GM19395 (cell line): ENCODE data around the gene SLC4A8.
"Not testable (repeated sequence)": the region's sequence is repeated elsewhere in the genome, so short reads cannot be mapped to it uniquely, and the experiment has no call there.

Source experiments
- ATAC-seq: cut with Tn5 transposase; IDR thresholded peaks from one replicate; pipeline ENCODE4 v1.9.1; 2021; ENCODE audit warnings: mild to moderate bottlenecking, moderate library complexity; ENCODE audit not compliant: unreplicated experiment

SLC4A8 gene

DNA sequence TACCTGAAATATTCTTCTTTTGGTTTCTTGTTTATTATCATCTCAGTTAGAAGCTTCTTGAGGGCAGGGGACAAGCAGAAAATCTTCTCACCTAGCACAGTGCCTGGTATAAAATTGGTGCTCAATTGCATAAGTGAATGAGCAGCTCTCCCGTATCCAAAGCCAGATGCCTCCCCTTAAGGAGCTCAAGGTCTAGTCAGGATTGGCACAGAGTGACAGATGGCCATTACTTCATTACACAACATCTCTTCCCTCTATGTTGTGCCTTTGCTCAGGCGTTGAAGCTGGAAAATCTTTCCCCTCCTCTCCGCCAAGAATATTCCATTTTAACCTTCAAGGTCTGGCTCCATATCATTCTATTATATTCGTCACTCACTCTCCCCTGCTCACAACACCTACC is 3.6 kb downstream of the SLC4A8 start:
- ATAC-seq, result no peak

DNA sequence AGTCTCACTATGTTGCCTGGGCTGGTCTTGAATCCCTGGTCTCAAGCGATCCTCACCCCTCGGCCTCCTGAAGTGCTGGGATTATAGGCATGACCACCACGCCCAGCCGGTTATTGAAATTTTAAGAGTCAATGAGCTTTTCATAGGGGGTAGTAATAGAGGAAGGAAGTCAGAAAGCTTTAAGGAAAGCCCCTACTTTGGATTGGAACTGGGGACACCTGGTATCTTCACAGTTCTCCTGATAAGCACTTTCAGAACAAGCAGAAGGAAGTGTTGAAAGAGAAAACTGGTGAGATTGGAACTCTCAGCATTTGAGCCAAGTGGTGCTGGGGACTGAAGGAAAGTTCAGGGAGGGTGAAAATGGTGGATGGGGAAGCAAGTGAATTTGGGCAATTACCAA is 5.1 kb downstream of the SLC4A8 start:
- ATAC-seq, result no peak

DNA sequence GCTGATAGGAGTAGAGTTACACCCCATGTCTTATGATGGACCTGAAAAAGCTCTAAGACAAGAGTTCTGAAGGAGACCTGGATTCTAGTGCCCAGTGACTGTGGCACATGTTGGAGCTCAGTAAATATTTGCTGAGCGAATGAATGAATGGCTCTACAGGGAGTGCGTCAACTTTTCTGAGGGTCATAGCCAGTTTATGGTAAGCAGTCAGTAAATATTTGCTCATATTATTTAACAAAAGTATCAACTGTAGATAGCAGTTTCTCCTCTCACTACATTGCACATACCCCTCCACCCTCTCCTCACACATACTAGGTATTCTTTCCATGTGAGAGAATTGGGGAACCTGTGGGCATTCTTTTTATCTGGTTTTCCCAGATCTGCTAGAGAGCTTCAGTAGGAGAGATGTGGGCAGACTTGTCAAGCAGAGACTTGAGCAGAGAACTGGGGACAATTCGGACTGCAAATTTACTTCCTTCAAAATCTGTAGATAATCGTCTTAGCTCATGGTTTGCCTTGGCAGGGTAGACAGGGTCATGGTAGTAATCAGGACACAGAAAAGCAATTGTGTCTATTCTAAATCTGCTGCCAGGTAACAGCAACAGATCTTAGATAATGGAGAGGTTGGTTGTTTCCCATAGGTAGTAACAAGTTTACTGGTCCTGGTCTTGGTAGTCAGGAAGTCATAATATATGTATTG is 5.7 kb downstream of the SLC4A8 start:
- no peak for ATAC-seq

DNA sequence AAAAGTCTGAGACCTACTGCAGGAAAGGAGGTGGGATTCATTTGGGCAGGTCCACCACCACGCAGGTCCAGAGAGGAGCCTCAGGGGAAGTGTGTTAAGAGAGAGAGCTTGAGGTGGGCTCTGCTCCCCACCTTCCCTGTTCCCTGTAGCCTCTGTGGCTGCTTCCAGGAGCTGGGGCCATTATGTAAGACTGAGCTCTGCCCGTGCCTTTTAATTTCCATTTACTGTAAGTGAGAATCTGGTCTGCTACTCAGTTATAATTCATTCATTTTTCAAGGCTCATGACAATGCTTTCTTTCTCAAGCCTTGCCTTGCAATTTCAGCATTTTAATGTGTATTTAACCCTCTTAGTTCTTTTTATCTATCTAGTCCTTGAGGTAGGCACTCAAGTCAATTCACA is 8.3 kb downstream of the SLC4A8 start:
- ATAC-seq, result no peak

DNA sequence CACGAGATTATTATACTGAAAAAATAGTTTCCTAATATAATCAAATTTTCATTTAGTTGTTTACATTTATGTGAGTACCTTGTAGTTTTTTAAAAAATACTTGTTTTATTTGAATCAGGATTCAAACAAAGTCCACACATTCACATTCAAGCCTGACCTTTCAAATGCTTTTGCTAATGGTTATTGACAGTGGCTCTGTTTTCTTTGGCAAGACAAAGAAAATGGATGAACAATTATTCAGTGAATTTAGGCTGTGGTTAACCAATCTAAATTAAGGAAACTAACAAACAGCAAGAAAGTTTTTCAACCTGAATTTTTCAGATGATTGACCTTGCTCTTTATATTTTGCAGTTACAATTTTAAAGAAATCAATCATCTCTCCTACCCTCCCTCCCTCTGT is 9.7 kb downstream of the SLC4A8 start:
- ATAC-seq, result no peak

DNA sequence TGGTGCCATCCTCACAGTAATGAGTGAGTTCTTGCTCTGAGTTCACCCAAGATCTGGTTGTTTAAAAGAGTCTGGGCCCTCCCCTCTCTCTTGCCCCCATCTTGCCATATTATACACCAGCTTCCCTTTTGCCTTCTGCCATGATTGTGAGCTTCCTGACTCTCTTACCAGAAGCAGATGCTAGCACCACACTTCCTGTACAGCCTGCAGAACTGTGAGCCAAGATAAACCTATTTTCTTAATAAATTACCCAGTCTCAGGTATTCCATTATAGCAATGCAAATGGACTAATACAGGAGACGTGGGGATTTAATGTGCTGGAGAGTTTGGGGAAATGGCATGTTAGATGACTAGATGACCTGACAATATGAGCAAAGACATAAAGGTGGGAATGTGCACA is 12.8 kb downstream of the SLC4A8 start:
- ATAC-seq, result no peak

DNA sequence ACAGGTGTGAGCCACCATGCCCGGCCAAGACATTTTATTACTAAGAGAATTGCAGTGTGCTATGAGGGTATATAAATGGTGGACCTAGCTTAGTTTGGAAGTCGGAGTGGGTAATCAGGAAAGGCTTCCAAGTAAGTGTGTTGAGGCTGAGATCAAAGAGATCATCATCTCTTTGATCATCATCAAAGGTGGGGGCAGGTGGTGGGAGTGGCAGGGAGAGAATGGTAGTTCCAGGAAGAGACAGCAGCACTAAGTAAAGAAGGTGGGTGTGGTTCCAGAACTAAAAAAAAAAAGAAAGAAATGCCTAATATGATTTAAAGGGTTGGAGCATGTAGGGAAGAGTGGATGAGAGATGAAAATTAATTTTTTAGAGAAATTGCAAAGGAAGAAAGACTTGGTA is 14.7 kb downstream of the SLC4A8 start:
- no peak for ATAC-seq

DNA sequence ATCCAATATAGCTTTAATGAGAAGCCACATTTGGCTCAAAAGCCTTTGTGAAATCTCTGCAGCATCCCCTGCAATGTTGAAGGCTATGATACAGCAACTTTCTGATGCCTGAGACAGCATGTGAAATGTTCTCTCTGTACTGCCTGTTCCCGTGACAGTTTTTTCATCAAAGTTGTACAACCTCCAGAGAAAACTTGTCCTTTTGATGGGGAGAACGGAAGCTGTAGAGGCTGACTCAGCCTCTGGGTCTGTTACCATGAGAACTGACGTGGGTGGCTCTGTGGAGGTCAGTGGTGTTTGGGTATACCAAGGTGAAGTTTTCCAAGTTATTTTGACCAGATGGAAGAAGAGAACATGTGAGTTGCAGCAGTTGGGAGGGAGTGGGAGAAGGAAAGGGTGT is 17.0 kb downstream of the SLC4A8 start:
- ATAC-seq, result no peak

DNA sequence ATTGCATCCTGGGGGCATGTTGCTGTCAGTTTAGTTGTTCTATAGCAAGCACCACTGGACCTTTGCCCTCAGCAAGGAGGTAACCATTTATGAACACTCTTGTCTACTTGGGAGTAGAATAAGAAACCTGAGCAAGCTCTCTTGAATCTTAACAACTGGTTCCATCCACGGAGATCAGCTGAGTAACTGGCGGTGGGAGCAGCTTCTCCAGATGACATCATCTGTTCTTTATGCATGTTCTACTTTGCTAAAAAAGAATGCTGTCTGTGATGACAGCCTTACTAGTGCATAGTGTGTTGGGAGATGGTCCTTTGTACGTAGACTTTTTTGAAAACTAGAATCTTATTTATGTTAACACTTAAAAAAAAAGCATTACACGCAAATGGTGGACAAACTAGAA is 17.7 kb downstream of the SLC4A8 start:
- ATAC-seq, result no peak

DNA sequence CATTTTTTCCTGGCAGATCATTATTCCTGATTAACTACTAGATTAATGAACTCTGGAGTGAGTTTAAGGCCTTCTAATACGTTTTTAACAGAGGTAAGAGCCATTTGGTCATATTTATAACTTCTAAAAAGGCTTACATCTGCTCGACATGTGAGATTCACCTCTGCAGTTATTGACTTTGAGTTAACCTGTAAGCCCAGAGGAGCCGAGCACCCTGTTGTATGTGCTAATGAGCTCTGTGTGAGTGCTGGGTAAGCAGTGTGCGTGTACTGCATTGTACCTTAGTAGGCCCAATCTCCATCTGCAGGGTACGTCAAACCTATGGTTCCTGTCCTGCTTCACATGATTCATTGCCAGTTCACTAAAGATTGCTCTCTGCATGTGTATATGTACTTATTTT is 18.9 kb downstream of the SLC4A8 start:
- no peak for ATAC-seq

DNA sequence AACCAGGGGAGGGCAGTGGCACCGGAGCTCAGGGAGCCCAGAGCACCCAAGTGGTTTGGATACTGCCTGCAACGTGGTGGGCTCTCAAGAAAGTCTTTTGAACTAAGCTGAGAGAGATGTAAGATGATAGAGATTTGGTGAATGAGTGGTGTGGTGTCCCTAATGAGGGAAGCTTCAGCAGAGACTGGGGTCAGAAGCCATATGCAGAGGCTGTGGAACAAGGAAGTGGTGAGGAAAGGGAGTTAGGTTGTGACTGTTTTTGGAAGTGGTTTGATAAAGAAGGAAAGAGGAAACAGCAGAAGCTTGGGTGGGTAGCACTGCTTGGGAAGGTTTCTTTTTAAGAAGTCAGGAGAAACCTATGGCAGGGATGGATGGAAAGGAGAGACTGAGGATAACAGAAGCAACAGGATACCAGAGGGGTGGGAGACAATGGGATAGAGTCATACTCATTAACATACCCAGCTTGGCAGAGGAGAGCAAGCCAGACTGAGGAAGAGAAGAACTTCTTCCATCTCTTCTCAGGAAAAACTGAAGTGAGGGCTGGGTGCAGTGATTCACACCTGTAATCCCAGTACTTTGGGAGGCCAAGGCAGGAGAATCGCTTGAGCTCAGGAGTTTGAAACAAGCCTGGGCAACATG is 24.1 kb downstream of the SLC4A8 start:
- ATAC-seq, result no peak

DNA sequence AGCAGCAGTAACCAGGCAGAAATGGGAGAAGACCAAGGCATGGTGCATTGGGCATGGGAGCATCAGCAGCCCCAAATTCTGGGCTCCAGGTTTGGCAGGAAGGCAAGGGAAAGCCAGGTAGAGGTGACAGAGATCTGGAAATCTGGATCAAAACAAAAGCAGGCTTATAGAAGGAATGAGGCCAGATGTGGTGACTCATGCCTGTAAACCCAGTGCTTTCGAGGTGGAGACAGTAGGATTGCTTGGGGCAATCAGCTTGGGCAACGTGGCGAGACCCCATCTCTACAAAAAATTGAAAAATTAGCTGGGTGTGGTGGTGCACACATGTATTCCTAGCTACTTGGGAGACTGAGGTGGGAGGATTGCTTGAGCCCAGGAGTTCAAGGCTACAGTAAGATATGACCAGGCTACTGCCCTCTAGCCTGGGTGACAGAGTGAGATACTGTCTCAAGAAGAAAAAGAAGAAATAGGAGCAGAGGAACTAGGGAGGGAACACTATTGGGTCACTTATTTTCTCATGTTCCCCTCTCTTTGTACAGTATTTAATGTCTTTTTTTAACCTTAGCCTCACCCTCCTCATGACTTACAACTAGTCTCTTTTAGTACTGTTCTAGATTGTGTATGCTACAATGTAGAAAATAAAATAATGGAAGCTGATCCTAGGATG is 25.1 kb downstream of the SLC4A8 start:
- ATAC-seq, result no peak

DNA sequence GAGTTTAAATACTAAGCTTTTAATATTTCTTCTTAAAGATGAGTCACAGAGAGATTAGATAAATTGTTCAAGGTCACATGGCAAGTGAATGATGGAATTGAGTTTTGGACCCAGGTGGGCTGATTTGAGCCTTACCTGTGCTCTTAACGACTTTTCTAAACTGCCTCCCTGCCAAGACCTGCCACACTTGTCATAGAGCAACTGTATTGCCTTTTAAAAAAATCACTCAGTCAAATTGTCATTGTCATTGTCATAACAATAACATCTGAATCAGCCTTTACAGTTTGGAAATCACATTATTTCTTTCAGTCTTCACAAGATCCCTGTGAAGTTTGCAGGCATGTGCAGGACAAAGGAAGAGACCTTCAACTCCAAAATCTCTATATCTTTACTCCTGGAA is 25.7 kb downstream of the SLC4A8 start:
- ATAC-seq, result no peak

DNA sequence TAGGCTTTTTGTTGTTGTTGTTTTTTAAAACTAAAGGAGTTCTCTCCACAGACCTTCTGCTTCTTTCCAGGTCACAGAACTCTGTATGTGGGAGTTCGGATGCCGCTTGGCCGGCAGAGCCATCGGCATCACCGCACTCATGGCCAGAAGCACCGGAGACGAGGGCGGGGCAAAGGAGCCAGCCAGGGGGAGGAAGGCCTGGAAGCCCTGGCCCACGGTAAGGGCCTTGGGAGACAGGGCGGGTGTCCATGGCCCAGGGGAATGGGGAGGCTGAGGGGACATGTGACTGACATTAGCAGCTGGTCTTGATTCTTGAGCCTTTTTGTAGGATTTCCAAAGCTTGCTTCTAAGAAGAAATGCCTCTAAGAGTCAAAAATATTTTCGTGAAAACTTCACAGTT is 26.2 kb downstream of the SLC4A8 start:
- no peak for ATAC-seq

DNA sequence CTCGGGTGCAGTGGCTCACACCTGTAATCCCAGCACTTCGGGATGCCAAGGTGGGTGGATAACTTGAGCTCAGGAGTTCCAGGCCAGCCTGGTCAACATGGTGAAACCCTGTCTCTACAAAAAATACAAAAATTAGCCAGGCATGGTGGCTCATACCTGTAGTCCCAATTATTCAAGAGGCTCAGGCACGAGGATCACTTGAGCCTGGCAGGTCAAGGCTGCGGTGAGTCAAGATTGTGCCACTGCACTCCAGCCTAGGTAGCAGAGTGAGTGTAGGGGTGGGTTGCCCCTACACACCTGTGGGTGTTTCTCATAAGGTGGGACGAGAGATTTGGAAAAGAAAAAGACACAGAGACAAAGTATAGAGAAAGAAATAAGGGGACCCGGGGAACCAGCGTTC is 29.4 kb downstream of the SLC4A8 start:
- not testable (repeated sequence) for ATAC-seq

DNA sequence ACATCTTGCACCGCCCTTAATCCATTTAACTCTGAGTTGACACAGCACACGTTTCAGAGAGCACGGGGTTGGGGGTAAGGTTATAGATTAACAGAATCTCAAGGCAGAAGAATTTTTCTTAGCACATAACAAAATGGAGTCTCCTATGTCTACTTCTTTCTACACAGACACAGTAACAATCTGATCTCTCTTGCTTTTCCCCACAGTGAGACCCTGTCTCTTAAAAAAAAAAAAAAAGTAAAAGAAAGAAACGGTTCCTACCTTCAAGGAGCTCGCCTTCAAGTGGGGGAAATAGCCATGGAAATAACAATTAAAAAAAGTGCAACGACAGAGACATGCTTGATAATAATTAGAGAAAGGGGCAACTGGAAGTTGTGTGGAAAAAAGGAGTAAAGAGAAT is 30.4 kb downstream of the SLC4A8 start:
- not testable (repeated sequence) for ATAC-seq

DNA sequence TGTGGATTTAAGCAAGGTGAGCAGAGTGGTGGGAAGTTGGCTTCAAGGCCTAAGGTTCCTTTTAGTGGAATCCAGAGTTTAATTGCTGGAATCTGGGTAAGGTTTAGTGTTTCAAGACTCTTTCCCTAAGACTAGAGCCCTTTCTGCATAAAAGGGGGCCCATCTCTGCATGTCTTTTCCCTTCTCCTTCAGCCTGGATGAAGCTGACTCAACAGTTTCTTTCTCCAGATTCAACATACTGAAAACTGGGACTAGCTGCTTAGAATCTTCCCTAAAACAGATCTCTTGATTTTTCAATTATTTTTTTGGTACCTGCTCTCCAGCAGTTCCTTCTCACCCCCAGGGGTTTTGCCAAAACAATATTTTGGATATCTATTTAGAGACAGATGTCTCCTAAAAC is 34.0 kb downstream of the SLC4A8 start:
- ATAC-seq, result no peak

DNA sequence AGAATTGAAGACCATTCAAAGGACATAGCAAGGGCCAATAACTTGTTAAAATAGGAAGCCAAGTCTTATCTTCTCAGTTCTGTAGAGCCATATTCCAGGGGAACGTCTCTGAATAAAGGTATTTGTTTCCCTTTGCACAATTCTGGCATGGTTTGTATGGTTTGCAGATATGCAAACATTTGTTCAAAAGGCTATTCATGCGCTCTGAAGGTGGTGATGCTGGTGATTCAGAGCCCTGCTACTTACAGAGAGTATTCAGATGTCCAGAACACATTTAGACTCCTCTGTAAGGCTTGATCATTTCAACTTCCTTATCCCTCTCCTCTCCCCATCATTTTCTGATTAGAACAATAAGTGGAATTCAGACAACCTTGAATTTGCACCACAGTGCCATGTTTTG is 35.9 kb downstream of the SLC4A8 start:
- ATAC-seq, result no peak

DNA sequence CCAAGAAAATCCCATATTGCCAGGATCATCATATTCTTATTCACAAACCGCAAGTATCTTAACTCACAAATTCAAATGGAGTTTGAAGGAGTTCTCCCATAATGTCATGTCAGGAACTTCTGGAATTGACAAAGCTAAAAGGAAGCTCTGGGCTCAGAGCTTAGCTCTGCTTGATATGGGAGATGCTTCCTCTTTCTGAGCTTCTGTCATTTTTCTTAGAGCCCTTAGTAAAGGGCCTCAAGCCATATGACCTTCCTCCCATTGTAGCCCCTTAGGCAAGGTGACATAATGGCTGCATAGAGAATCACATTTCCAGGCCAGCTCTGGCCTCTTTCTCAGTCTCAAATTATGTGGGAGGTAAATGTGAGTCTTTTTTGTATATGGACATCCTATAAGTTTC is 40.9 kb downstream of the SLC4A8 start:
- no peak for ATAC-seq

DNA sequence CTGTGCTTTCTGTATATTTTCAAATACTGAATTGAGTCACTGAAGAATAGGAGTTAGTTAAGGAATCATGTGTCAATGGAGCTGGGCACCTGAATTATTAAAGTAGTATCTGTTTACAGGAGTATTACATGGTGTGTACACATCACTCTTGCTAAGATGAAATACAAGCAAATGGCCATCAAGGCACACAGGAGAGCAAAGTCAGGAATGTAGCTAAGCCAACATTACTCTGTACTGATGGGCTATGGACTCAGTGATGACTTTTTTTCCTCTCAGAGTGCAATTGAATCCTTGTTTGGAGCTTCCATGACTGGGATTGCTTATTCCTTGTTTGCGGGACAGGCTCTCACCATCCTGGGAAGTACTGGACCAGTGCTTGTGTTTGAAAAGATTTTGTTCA is 45.5 kb downstream of the SLC4A8 start:
- no peak for ATAC-seq

DNA sequence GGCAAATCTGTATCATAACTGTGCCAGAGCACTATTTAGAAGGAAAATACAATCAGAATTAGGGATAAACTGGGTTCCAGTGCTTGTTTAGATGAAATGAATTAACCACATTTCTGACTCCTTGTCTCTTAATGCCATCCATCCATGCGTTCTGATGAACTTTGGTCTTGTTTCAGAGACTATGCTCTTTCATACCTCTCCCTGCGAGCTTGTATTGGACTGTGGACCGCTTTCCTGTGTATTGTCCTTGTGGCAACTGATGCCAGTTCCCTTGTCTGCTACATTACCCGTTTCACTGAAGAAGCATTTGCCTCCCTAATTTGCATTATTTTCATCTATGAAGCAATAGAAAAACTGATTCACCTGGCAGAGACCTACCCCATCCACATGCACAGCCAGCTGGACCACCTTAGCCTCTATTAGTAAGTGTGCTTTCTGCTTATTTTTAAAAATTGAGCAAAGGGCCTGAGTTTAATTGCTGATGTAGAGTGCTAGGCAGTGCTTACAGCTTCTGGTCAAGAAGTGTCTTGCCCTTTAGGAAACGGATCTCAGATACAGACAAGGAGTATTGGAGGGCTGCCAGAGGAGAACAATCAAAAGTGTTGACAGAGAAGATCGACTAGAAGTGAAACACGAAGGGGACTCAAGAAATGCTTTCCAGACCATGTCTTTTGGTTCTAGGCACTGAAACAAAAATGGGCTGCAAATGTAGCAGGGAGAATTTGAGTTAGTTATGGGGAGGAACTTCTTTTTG is 46.7 kb downstream of the SLC4A8 start:
- ATAC-seq, result no peak

DNA sequence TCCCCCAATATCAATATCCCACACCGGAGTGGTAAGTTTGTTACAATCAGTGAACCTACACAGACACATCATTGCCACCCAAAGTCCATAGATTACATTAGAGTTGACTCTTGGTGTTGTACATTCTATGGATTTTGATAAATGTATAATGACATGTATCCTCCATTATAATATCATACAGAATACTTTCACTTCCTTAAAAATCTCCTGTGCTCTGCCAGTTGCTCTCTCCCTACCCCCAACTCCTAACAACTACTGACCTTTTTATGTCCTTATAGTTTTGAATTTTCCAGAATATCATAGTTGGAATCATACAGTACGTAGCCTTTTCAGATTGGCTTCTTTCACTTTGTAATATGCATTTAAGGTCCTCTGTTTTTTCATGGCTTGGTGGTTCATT is 48.4 kb downstream of the SLC4A8 start:
- ATAC-seq, result no peak
